ENCODE data around the gene DGCR2. TPM values are rescaled to one million over a fixed set of nuclear protein-coding genes. Genes with fewer than 3 reads are reported as not detected.
A peak's percentile ranks its signal among the peaks of the same experiment; 100 is the strongest.

The DGCR2 gene
- total and polyA plus RNA-seq, 9 donors = 23.9 to 71.9 (median 59.1) TPM

- Histone ChIP-seq H3K9me3 (no peaks in the 10 kb centered on the region), H3K4me1 (ENCODE audit: insufficient read depth) (peaks cover 1% of the 10 kb centered on the region)
- peak in 1 of 5 donors; percentile 31 for DNase-seq
Measured at GRCh38 chr22:19038728-19039447, 83.3 kb downstream of the DGCR2 start.

GRCh38 chr22:19038164-19038546 is 84.1 kb downstream of the DGCR2 start:
- H3K4me1 ChIP-seq (ENCODE audit: insufficient read depth) = peaks cover 1% of the 10 kb centered on the region
- H3K36me3 ChIP-seq = no peaks in the 10 kb centered on the region
- intact Hi-C loops (cut with DNase I) = no loop called here
- H3K9me3 ChIP-seq = no peaks in the 10 kb centered on the region
- no peak overlapping the region for H3K4me3 ChIP-seq
- TF ChIP-seq EP300 (IDR thresholded peaks at IDR 0.05) (no peak), CTCF (IDR thresholded peaks at IDR 0.05) (no peak), POLR2A (IDR thresholded peaks at IDR 0.05) (no peak)
- no peak for DNase-seq
- H3K27ac ChIP-seq = no peak overlapping the region
- H3K27me3 ChIP-seq = no peaks in the 10 kb centered on the region
- WGBS, 3 donors = 80 to 83% (median 81%) methylated on average over 5 of the region's 5 CpGs

More at GRCh38 chr22:19038728-19039447, 83.3 kb downstream of the DGCR2 start:
- H3K27me3 ChIP-seq = no peaks in the 10 kb centered on the region
- WGBS, 3 donors = 77 to 82% (median 79%) methylated on average over 24 of the region's 24 CpGs
- H3K4me3 ChIP-seq = no peak overlapping the region
- H3K36me3 ChIP-seq = no peaks in the 10 kb centered on the region
- intact Hi-C loops (cut with DNase I) = no loop called here
- H3K27ac ChIP-seq = no peak overlapping the region
- no peak for TF ChIP-seq POLR2A (IDR thresholded peaks at IDR 0.05)
- TF ChIP-seq EP300 (IDR thresholded peaks at IDR 0.05) = no peak
- no peak for TF ChIP-seq CTCF (IDR thresholded peaks at IDR 0.05)

GRCh38 chr22:19037282-19038163 is 84.7 kb downstream of the DGCR2 start:
- TF ChIP-seq POLR2A (IDR thresholded peaks at IDR 0.05) = no peak
- TF ChIP-seq CTCF (IDR thresholded peaks at IDR 0.05) = no peak
- no peak for TF ChIP-seq EP300 (IDR thresholded peaks at IDR 0.05)
- intact Hi-C loops (cut with DNase I) = no loop called here
- Histone ChIP-seq H3K9me3 (no peaks in the 10 kb centered on the region), H3K36me3 (no peaks in the 10 kb centered on the region), H3K4me1 (ENCODE audit: insufficient read depth) (peaks cover 1% of the 10 kb centered on the region), H3K27me3 (no peaks in the 10 kb centered on the region), H3K4me3 (no peak overlapping the region), H3K27ac (no peak overlapping the region)
- 86 to 87% (median 87%) methylated on average over 17 of the region's 17 CpGs for WGBS, 3 donors
- no peak for DNase-seq

- intact Hi-C loops (cut with DNase I) = no loop called here
- peaks cover 1% of the 10 kb centered on the region for H3K4me1 ChIP-seq (ENCODE audit: insufficient read depth)
- no peaks in the 10 kb centered on the region for H3K9me3 ChIP-seq
- DNase-seq = no peak
- H3K4me3 ChIP-seq = no peak overlapping the region
- no peak overlapping the region for H3K27ac ChIP-seq
- WGBS, 3 donors = 70 to 76% (median 71%) methylated on average over 17 of the region's 17 CpGs
- H3K36me3 ChIP-seq = no peaks in the 10 kb centered on the region
- no peak for TF ChIP-seq EP300 (IDR thresholded peaks at IDR 0.05)
- no peak for TF ChIP-seq CTCF (IDR thresholded peaks at IDR 0.05)
- no peak for TF ChIP-seq POLR2A (IDR thresholded peaks at IDR 0.05)
- H3K27me3 ChIP-seq = no peaks in the 10 kb centered on the region
Measured at GRCh38 chr22:19036523-19037273, 85.5 kb downstream of the DGCR2 start.
